Activated CD4-positive, alpha-beta memory T cell treated with anti-CD3 and anti-CD28 coated beads for 36 hours (primary cell): ENCODE measurements around the gene AIF1. TPM values are rescaled to one million over a fixed set of nuclear protein-coding genes. Genes with fewer than 3 reads are reported as not detected.

Experiments
- CTCF ChIA-PET: fragments of 350-600 bp; sonication (Branson Sonifier 250); formaldehyde crosslinking; loops from one replicate; lab custom pipeline; 2021; ENCODE audit warnings: antibody characterized with exemption, inconsistent platforms; lab: Charles Lee
- POLR2A ChIA-PET: fragments of 350-600 bp; sonication (Branson Sonifier 250); formaldehyde crosslinking; loops from one replicate; lab custom pipeline; 2021; ENCODE audit warnings: antibody characterized with exemption; lab: Charles Lee
- DNase-seq: peaks from one replicate; pipeline ENCODE4 v3.0.0-alpha.2; 2020
- H3K27ac Mint-ChIP-seq: one replicate; pipeline ENCODE4 v1.8.0; 2021; ENCODE audit warnings: mixed read lengths
- H3K27me3 Mint-ChIP-seq: one replicate; pipeline ENCODE4 v1.8.0; 2021; ENCODE audit warnings: mixed read lengths
- H3K36me3 Mint-ChIP-seq: one replicate; pipeline ENCODE4 v1.8.0; 2021; ENCODE audit warnings: mixed read lengths
- H3K4me1 Mint-ChIP-seq: one replicate; pipeline ENCODE4 v1.8.0; 2021; ENCODE audit warnings: low read depth, mixed read lengths
- H3K4me3 Mint-ChIP-seq: one replicate; pipeline ENCODE4 v1.8.0; 2021; ENCODE audit warnings: mild to moderate bottlenecking, mixed read lengths
- H3K9me3 Mint-ChIP-seq: one replicate; pipeline ENCODE4 v1.8.0; 2021; ENCODE audit warnings: mixed read lengths
- intact Hi-C: fragments of 100-400 bp; cut with micrococcal nuclease; formaldehyde crosslinking; loops from one replicate; pipeline ENCODE4 v1.15.1; 2023
- total RNA-seq, 2 experiments: library from RNA; stranded (reverse); gene quantifications; one replicate each; pipeline ENCODE4 v1.2.3, GENCODE V29; 2021

The AIF1 gene
- 10 to 100 TPM; 26.1 to 29.0 TPM for total RNA-seq

DNA sequence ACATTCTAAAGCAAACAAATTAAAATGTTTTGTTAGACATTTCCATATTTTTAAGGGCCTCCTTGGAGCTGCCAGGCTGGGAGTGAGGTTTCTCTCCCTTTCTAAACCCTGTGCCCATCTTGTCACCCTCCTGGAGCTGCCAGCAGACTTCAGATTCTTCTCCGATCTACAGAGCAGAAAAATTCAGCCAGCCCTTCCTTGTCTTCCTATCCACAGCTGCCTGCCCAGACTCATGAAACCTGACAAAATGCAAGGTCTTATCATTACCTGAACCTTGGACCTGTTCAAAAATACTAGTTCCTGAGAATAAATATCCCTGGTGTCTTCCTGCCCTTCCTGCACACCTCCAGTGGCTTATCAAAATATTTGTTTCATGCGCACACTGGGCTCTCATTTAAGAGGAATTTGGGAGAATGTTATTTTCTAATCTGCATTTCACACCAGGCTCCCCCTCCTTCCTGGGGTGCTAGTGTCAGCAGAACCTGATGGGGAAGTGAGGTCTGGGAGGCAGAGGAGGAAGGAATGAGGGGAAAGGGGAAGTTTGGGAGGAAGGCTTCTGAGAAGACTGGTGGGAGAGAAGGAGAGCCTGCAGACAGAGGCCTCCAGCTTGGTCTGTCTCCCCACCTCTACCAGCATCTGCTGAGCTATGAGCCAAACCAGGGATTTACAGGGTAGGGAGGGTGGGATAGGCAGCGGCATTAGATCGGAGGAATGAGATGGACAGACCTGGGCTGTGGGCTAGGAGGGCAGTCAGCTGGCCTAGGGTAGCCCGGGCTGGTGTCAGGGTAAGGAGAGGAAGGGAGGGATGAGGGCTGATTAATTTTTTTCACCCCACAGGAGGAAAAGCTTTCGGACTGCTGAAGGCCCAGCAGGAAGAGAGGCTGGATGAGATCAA is at the start of gene AIF1:
Gene AIF1 (plus strand): TSS at position 551 of the 895 bp plus-strand sequence. CDS start 96 bp downstream, at position 647.
- POLR2A ChIA-PET: interaction anchor here (1.1 to 1.8 kb wide), 2 partner anchors 67 to 79 kb away, joined by 3 to 4 read pairs; partner anchors contain the start of gene NFKBIL1
- Mint-ChIP-seq H3K27me3 (no peaks in the 10 kb centered on the region), H3K36me3 (no peaks in the 10 kb centered on the region), H3K27ac (peak within 1 kb of the TSS; percentile 55), H3K4me1 (peaks cover 33% of the 10 kb centered on the region), H3K9me3 (no peaks in the 10 kb centered on the region), H3K4me3 (peak within 1 kb of the TSS; percentile 66)
- CTCF ChIA-PET: interaction anchor here (1.0 to 4.5 kb wide), 2 partner anchors 17 to 64 kb away, joined by 3 to 22 read pairs; no protein-coding TSS in a partner anchor
- DNase-seq: no peak
- intact Hi-C loops: loop anchor here (10.0 kb wide), 1 partner anchor 280 kb away; no protein-coding TSS in a partner anchor

DNA sequence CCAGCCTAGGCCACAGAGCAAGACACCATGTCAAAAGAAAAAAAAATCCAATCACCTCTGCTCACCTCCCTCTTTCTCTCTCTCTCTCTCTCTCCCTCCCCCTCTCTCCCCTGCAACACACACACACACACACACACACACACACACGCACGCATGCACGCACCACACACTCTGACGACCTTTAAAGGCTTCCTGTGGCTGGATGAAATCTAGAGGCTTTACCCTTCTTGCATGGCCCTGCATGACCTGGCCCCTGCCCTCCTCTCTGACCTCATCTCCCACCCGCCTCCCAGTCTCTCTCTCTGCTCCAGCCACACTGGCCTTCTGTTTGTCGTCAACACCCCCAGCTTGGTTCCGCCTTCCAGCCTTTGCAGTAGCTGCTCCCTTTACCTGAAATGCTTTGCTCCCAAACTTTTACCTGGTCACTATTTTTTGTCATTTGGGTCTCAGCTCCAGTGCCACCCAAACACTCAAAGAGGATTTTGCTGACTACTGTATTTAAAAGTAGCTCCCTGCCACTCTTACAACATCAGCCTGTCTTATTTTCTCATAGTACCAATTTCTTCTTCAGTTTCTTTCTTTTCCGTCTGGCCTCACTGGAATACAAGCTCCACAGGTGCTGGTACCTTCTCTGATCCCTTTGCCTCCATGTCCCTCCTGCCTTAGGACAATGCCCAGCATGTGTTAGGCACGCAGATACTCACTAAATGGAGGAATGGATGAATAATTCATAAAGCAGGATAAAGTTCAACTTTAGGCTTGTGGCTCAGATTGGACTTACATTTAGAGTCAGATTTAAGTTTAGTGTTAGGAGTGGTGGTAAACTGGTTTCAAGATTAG is 47.3 kb upstream of the AIF1 start:
- POLR2A ChIA-PET: interaction anchor here (0.6 to 15.0 kb wide), 7 partner anchors 8 to 244 kb away, joined by 3 to 259 read pairs (median 6); partner anchors contain the start of genes DDX39B, LST1, LTB and TNF
- no peaks in the 10 kb centered on the region for H3K27me3 Mint-ChIP-seq
- CTCF ChIA-PET: interaction anchor here (0.6 to 7.6 kb wide), 8 partner anchors 8 to 746 kb away, joined by 3 to 95 read pairs (median 8); partner anchors contain the start of genes ATP6V1G2, LST1, LTB and NFKBIL1
- peak; percentile 51 for DNase-seq
- H3K4me3 Mint-ChIP-seq: peak overlapping the region; percentile 35
- intact Hi-C loops: loop anchor here (1.0 to 10.0 kb wide), 4 partner anchors 7 to 753 kb away; partner anchors contain the start of gene PRRC2A
- H3K27ac Mint-ChIP-seq: peak overlapping the region; percentile 72
- H3K36me3 Mint-ChIP-seq: peaks cover 9% of the 10 kb centered on the region
- H3K4me1 Mint-ChIP-seq: peaks cover 74% of the 10 kb centered on the region
- H3K9me3 Mint-ChIP-seq: no peaks in the 10 kb centered on the region

DNA sequence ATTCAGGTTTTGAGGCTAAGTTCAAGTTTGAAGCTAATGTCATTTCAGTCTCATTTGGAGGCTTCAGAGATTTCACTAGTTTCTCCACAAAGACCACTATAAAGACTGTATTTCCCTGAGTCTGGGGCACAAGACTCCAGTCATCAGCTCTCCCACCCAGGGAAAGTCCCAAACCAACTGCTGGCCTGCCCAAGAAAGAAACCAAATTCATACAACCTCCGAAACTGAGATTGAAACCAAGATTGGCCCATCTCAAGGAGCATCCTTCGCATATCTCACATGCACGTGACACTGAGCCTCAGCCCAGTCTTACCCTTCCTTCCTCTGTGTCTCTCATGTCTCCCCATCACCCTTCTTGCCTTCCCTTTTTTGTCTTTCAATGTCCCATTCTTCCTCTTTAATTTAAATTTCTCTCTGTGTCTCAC is 46.5 kb upstream of the AIF1 start:
- DNase-seq: peak; percentile 86
- intact Hi-C loops: loop anchor here (1.0 to 10.0 kb wide), 4 partner anchors 8 to 754 kb away; partner anchors contain the start of gene PRRC2A
- no peaks in the 10 kb centered on the region for H3K9me3 Mint-ChIP-seq
- H3K27ac Mint-ChIP-seq: peak overlapping the region; percentile 72
- CTCF ChIA-PET: interaction anchor here (0.6 to 7.6 kb wide), 9 partner anchors 9 to 746 kb away, joined by 3 to 95 read pairs (median 7); partner anchors contain the start of genes ATP6V1G2, LST1, LTB and NFKBIL1
- POLR2A ChIA-PET: interaction anchor here (0.6 to 15.0 kb wide), 8 partner anchors 9 to 243 kb away, joined by 3 to 259 read pairs (median 5); partner anchors contain the start of genes DDX39B, GPANK1, LST1 and LTB
- no peaks in the 10 kb centered on the region for H3K27me3 Mint-ChIP-seq
- peaks cover 72% of the 10 kb centered on the region for H3K4me1 Mint-ChIP-seq
- H3K36me3 Mint-ChIP-seq: peaks cover 17% of the 10 kb centered on the region
- peak overlapping the region; percentile 35 for H3K4me3 Mint-ChIP-seq

GRCh38 chr6:31569861-31570536 is 45.0 kb upstream of the AIF1 start:
- peaks cover 21% of the 10 kb centered on the region for H3K36me3 Mint-ChIP-seq
- POLR2A ChIA-PET: interaction anchor here (0.9 to 15.0 kb wide), 8 partner anchors 8 to 82 kb away, joined by 3 to 259 read pairs (median 4); partner anchors contain the start of genes LST1, LTB, NCR3 and TNF
- intact Hi-C loops: loop anchor here (2.0 to 10.0 kb wide), 5 partner anchors 51 to 1285 kb away; partner anchors contain the start of genes GPSM3, PBX2, PRRC2A and PSMB9
- H3K9me3 Mint-ChIP-seq: no peaks in the 10 kb centered on the region
- CTCF ChIA-PET: interaction anchor here (1.2 to 7.6 kb wide), 6 partner anchors 11 to 77 kb away, joined by 4 to 95 read pairs (median 44); partner anchors contain the start of genes ATP6V1G2, DDX39B, LST1 and LTB
- H3K27me3 Mint-ChIP-seq: no peaks in the 10 kb centered on the region
- peak overlapping the region; percentile 25 for H3K4me3 Mint-ChIP-seq
- no peak for DNase-seq
- peaks cover 77% of the 10 kb centered on the region for H3K4me1 Mint-ChIP-seq
- peak overlapping the region; percentile 49 for H3K27ac Mint-ChIP-seq

DNA sequence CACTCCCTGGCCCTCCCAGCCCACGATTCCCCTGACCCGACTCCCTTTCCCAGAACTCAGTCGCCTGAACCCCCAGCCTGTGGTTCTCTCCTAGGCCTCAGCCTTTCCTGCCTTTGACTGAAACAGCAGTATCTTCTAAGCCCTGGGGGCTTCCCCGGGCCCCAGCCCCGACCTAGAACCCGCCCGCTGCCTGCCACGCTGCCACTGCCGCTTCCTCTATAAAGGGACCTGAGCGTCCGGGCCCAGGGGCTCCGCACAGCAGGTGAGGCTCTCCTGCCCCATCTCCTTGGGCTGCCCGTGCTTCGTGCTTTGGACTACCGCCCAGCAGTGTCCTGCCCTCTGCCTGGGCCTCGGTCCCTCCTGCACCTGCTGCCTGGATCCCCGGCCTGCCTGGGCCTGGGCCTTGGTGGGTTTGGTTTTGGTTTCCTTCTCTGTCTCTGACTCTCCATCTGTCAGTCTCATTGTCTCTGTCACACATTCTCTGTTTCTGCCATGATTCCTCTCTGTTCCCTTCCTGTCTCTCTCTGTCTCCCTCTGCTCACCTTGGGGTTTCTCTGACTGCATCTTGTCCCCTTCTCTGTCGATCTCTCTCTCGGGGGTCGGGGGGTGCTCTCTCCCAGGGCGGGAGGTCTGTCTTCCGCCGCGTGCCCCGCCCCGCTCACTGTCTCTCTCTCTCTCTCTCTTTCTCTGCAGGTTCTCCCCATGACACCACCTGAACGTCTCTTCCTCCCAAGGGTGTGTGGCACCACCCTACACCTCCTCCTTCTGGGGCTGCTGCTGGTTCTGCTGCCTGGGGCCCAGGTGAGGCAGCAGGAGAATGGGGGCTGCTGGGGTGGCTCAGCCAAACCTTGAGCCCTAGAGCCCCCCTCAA is 42.8 kb upstream of the AIF1 start, which contains the start of gene LTA:
Gene LTA (plus strand): TSS at position 249 of the 871 bp plus-strand sequence. CDS start 454 bp downstream, at position 703.
- Mint-ChIP-seq H3K4me1 (peaks cover 68% of the 10 kb centered on the region), H3K27me3 (peaks cover 2% of the 10 kb centered on the region), H3K36me3 (peaks cover 42% of the 10 kb centered on the region), H3K4me3 (peak within 1 kb of the TSS; percentile 97), H3K27ac (peak within 1 kb of the TSS; percentile 99), H3K9me3 (no peaks in the 10 kb centered on the region)
- intact Hi-C loops: loop anchor here (1.0 to 10.0 kb wide), 5 partner anchors 8 to 1283 kb away; partner anchors contain the start of genes ATP6V1G2, GPSM3, PBX2 and PSMB9
- peak; percentile 91 for DNase-seq
- ChIA-PET POLR2A (interaction anchor here (1.3 to 15.0 kb wide), 5 partner anchors 9 to 31 kb away, joined by 4 to 259 read pairs (median 55); partner anchors contain the start of genes DDX39B, LST1, LTB and TNF), CTCF (interaction anchor here (3.3 to 28.8 kb wide), 6 partner anchors 11 to 25 kb away, joined by 29 to 1658 read pairs (median 88); partner anchors contain the start of genes ATP6V1G2, DDX39B, LST1 and LTB)

DNA sequence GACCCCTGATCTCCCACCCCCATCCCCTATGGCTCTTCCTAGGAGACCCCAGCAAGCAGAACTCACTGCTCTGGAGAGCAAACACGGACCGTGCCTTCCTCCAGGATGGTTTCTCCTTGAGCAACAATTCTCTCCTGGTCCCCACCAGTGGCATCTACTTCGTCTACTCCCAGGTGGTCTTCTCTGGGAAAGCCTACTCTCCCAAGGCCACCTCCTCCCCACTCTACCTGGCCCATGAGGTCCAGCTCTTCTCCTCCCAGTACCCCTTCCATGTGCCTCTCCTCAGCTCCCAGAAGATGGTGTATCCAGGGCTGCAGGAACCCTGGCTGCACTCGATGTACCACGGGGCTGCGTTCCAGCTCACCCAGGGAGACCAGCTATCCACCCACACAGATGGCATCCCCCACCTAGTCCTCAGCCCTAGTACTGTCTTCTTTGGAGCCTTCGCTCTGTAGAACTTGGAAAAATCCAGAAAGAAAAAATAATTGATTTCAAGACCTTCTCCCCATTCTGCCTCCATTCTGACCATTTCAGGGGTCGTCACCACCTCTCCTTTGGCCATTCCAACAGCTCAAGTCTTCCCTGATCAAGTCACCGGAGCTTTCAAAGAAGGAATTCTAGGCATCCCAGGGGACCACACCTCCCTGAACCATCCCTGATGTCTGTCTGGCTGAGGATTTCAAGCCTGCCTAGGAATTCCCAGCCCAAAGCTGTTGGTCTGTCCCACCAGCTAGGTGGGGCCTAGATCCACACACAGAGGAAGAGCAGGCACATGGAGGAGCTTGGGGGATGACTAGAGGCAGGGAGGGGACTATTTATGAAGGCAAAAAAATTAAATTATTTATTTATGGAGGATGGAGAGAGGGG is 41.6 kb upstream of the AIF1 start:
- intact Hi-C loops: loop anchor here (2.0 to 10.0 kb wide), 4 partner anchors 15 to 1281 kb away; partner anchors contain the start of genes GPSM3, PBX2, PSMB9 and TAP1
- ChIA-PET CTCF (interaction anchor here (1.9 to 28.8 kb wide), 3 partner anchors 10 to 21 kb away, joined by 21 to 1658 read pairs (median 740); partner anchors contain the start of genes ATP6V1G2, DDX39B, LST1 and LTB), POLR2A (interaction anchor here (0.9 to 18.2 kb wide), 6 partner anchors 2 to 78 kb away, joined by 3 to 259 read pairs (median 174); partner anchors contain the start of genes ATP6V1G2, BAG6, LST1 and LTA)
- Mint-ChIP-seq H3K4me3 (peak overlapping the region; percentile 97), H3K36me3 (peaks cover 51% of the 10 kb centered on the region), H3K27me3 (peaks cover 2% of the 10 kb centered on the region), H3K27ac (peak overlapping the region; percentile 99), H3K9me3 (no peaks in the 10 kb centered on the region), H3K4me1 (peaks cover 60% of the 10 kb centered on the region)
- peak; percentile 20 for DNase-seq

- H3K9me3 Mint-ChIP-seq: no peaks in the 10 kb centered on the region
- peaks cover 2% of the 10 kb centered on the region for H3K27me3 Mint-ChIP-seq
- H3K27ac Mint-ChIP-seq: peak overlapping the region; percentile 99
- CTCF ChIA-PET: interaction anchor here (0.7 to 28.8 kb wide), 4 partner anchors 9 to 82 kb away, joined by 4 to 1658 read pairs (median 380); partner anchors contain the start of genes ATP6V1G2, DDX39B, LST1 and LTB
- peak overlapping the region; percentile 97 for H3K4me3 Mint-ChIP-seq
- DNase-seq: peak; percentile 78
- POLR2A ChIA-PET: interaction anchor here (0.7 to 18.2 kb wide), 14 partner anchors 3 to 615 kb away, joined by 3 to 259 read pairs (median 12); partner anchors contain the start of genes ATP6V1G2, BAG6, DDX39B and GPANK1
- peaks cover 58% of the 10 kb centered on the region for H3K36me3 Mint-ChIP-seq
- intact Hi-C loops: loop anchor here (2.0 to 10.0 kb wide), 5 partner anchors 16 to 1280 kb away; partner anchors contain the start of genes GPSM3, HLA-C, PBX2 and PSMB9
- H3K4me1 Mint-ChIP-seq: peaks cover 59% of the 10 kb centered on the region
Measured at GRCh38 chr6:31574106-31575061, 40.6 kb upstream of the AIF1 start.
